HK-2 (cell line): ENCODE measurements around the gene SCUBE1.

Source experiments
- DNase-seq: peaks from one replicate; pipeline ENCODE4 v3.0.0-alpha.2; 2018; ENCODE audit not compliant: unreplicated experiment

SCUBE1 gene

GRCh38 chr22:43236411-43237166 lies 106.6 kb downstream of the SCUBE1 start:
- no peak for DNase-seq

GRCh38 chr22:43235445-43236409 lies 107.4 kb downstream of the SCUBE1 start:
- DNase-seq: no peak

GRCh38 chr22:43234264-43234988 lies 108.7 kb downstream of the SCUBE1 start:
- no peak for DNase-seq

DNA sequence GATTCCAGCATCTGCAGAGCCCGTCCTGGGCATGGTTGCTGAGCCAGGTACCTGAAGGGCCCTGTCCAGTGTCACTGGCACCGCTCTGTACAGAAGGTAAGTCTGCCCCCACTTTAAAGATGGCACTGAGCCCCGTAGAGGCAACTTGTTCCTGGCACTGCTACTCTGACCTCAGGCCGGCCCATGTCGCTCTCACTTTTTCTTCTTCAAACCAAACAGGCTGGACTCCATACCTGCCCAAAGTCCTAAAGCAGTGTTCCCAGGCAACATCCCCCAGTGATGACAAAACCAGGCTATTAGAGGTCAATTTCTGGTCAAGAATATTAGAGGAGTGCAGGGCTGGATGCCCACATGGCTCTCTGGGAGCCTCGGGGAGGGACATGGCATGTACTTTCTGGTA lies 109.6 kb downstream of the SCUBE1 start:
- no peak for DNase-seq

- no peak for DNase-seq
Observed at GRCh38 chr22:43232445-43232844, 110.7 kb downstream of the SCUBE1 start.

- no peak for DNase-seq
Observed at GRCh38 chr22:43231724-43232034, 111.5 kb downstream of the SCUBE1 start.

GRCh38 chr22:43230971-43231723 lies 112.0 kb downstream of the SCUBE1 start:
- DNase-seq: peak; percentile 64

DNA sequence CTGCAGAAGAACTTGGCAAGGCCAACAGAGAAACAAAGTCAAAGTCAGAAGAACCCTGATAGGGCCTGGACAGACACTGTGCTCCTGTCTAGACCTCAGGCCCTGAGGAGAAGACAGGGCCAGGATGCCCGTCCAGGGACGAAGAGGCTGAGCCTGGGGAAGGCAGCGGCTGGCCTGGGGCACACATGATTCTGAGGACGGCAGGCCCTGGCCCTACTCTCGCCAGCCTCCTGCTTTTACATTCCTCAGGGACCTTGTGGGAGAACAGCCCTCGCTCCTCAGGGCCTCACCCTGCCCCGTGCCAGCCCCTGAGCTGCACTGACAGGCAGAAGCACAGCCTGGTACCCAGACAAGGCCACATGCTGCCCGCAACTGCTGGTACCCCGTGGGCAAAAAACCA lies 112.6 kb downstream of the SCUBE1 start:
- DNase-seq: no peak

DNA sequence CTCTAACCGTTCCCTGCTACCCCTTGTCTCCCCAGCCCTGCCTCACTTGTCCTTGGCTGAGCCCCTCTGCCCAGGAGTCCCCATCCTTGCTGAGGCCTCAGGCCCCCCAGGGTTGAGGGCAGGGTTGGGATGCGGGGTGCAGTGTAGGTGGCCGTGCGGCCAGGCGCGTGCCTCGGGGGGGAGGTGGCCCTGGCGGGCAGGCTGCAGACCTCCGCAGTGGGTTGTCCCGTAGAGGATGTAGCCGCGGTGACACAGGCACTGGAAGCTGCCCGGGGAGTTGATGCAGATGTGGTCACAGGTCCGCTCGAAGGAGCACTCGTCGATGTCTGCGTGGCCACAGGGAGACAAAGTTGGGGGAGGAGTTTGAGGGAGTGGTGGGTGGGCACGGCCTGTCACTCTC lies 114.3 kb downstream of the SCUBE1 start:
- DNase-seq: no peak

- DNase-seq: no peak
Observed at GRCh38 chr22:43228330-43228729, 114.8 kb downstream of the SCUBE1 start.

GRCh38 chr22:43227239-43227630 lies 115.9 kb downstream of the SCUBE1 start:
- no peak for DNase-seq

GRCh38 chr22:43226377-43227238 lies 116.6 kb downstream of the SCUBE1 start:
- DNase-seq: no peak

DNA sequence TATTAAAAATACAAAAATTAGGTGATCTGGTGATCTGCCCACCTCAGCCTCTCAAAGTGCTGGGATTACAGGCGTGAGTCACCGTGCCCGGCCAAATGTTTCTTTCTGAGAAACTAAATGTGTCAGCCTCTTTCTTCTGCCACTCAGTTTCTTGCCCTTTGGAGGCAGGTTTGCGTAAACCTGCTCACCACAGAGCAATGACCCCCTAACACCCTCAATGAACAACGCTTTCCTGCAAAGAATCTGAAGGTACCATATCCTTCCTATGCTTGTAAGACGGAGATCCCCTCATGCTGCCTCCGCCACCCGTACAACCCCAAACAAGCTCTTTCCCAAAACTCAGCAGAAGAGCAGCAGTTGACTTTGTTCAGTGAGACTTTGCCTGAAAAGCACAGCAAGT lies 117.6 kb downstream of the SCUBE1 start:
- no peak for DNase-seq

- DNase-seq: no peak
Observed at GRCh38 chr22:43222987-43223386, 120.2 kb downstream of the SCUBE1 start.

DNA sequence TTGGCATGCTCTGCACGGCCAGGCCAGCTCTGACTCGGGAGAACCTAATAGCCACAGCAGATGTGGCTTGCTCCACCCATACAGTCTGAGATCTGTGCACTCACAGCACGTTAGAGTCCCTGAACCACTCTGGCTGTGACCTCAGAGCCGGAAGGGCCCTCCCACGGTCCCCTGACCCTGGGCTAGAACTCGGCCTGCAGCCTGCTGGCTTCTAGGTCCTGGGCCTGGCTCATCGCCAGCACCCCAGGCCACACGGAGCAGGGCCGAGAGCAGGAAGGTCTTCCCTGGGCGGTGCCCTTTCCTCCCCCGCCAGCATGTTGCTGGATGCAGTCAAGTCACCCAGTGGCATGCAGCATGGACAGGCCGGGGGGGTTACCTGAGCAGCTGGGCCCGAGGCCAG lies 120.9 kb downstream of the SCUBE1 start:
- DNase-seq: no peak

DNA sequence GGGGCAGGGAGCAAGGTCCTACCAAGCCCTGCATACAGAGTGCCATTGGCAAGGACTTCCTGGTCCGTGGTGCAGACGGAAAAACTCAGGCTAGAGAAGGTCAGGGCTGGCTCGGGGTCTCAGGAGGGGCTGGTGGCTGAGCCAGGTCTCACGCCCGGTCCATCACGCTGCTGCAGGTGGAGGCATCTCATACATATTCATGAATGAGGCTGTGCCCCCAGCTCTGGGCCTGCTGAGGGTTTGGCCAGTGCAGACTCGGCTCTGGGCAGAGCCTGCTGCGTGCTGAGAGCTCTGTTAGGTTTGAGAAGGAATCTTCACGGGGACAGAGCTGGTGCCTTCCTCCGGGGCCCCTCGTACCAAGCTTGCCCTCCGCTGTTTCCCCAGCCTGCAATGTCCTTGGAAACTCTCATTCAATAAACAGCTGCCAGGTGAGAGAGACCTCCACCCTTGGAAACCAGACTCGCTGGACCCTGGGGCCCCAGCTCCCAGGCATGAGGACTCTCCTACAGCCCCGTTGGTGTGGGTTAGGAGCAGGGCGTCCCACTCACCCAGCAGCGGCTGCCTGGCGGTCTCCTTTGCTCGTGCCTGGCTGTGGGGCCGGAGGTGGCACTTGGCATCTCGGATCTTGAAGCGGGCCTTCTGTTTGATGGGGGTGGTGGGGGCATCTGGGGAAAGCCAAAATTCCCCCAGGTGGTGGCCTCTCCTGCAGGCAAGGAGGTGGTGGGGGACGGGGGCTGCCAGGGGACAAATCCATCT lies 122.4 kb downstream of the SCUBE1 start:
- no peak for DNase-seq

DNA sequence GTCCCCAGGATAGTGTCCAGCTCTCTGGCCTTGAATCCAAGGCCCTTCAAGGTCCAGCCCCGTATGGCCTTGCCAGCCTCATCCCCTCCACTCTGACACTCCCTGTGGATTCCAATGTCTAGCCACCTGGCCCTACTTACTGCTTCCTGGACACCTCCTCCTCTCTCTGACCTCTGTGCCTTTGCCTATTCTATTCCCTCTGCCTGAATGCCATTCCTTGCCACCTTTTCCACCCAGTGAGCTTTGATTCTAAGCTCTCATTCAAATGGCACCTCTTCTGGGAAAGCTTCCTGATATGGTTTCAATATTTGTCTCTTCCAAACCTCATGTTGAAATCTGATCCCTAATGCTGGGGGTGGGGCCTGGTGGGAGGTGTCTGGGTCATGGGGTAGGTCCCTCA lies 124.4 kb downstream of the SCUBE1 start:
- DNase-seq: no peak

DNA sequence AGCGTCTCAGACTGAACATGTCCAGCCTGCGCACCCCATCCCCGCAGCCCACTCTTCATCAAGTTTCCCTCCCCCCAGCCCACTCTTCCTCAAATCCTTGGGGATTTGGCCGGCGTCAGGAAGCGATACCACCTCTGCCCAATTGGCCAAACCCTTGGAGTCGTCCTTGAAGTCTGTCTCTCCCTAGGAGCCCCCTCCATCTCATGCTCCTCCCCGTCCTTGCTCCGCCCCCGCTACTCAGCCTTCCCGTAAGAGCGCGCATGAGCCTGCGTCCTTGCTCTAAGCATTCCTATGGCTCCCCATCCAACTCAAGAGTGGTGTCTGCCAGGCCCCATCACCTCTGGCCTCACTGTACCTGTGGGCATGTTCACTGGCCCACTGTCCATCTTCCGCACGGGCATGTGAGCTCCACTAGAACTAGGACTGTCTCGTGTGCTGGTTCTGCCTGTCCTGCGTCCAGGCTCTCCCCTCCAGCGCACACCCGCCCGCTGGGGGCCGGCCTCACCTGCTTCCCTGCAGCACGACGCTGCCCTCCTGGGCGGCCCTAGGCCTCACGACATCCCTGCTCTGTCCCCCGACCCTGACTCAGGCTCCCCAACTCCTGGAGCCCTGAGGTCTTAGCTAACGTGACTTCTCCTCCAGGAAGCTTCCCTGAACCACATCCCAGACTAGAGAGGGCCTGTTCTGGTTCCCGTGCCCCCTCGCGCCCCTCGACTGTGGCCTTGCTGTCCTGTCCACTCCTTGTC lies 125.7 kb downstream of the SCUBE1 start:
- no peak for DNase-seq

GRCh38 chr22:43216738-43217137 lies 126.4 kb downstream of the SCUBE1 start:
- no peak for DNase-seq
